HepG2 (cell line): ENCODE measurements around the gene FGA. TPM values are rescaled to one million over a fixed set of nuclear protein-coding genes. Genes with fewer than 3 reads are reported as not detected.

Experiments
- ATAC-seq: fragments of 200-7000 bp; cut with Tn5 transposase; 3 replicates; pipeline ENCODE4 v1.9.1; 2020; ENCODE audit warnings: mild to moderate bottlenecking, moderate library complexity
- BruUV-seq: library from RNA; stranded (reverse); fragments of 400-500 nt; replicated peaks from 2 replicates; lab custom pipeline; 2021; lab: Mats Ljungman, UMichigan
- CTCF ChIA-PET: fragments of 300-600 bp; formaldehyde crosslinking; extraction: SDS; loops from one replicate; lab custom pipeline; 2021; ENCODE audit warnings: low total read pairs, inconsistent platforms, low intra/inter-chr PET ratio; lab: Yijun Ruan, JAX
- POLR2A ChIA-PET: fragments of 350-600 bp; sonication (Branson Sonifier 250); formaldehyde crosslinking; loops from one replicate; lab custom pipeline; 2020; ENCODE audit warnings: antibody characterized with exemption, inconsistent platforms; lab: Yijun Ruan, JAX
- DNase-seq: peaks from one replicate; pipeline ENCODE4 v3.0.0-alpha.2; 2015; ENCODE audit warnings: low spot score
- FAIRE-seq: peaks from 3 replicates; lab custom pipeline; 2011; peaks lifted over from hg19 to GRCh38; lab: Jason Lieb, UNC
- H2AFZ ChIP-seq: one replicate; pipeline ENCODE4 v1.6.1; 2011; ENCODE audit warnings: low read length, inconsistent platforms
- H3K27ac ChIP-seq: fragments of 300-600 bp; 3 replicates; pipeline ENCODE4 v1.8.0; 2011; ENCODE audit warnings: mixed run types, mild to moderate bottlenecking, mixed read lengths, low read length, inconsistent platforms; ENCODE audit not compliant: insufficient read depth; ENCODE audit errors: extremely low read length
- H3K27me3 ChIP-seq, 2 experiments: fragments of 200-600 bp in 1 of 2; 2 replicates in 1 of 2; 3 replicates in 1 of 2; pipeline versions ENCODE4 v1.6.0 to v1.8.0; 2011; ENCODE audit warnings: low read length in 2 of 2, mild to moderate bottlenecking in 2 of 2, moderate library complexity in 2 of 2, inconsistent platforms in 1 of 2; ENCODE audit not compliant: insufficient read depth in 2 of 2, control insufficient read depth in 1 of 2
- H3K36me3 ChIP-seq, 2 experiments: fragments of 200-600 bp in 1 of 2; replicated peaks in 1 of 2; 2 replicates in 1 of 2; 3 replicates in 1 of 2; pipeline versions ENCODE4 v1.5.1 to v1.8.0; 2011; ENCODE audit warnings: low read length in 2 of 2, inconsistent platforms in 1 of 2; ENCODE audit not compliant: insufficient read depth in 2 of 2, control insufficient read depth in 1 of 2
- H3K4me1 ChIP-seq: 2 replicates; pipeline ENCODE4 v1.5.1; 2012; ENCODE audit warnings: low read length, inconsistent platforms; ENCODE audit not compliant: insufficient read depth
- H3K4me2 ChIP-seq: 2 replicates; pipeline ENCODE4 v1.6.0; 2011; ENCODE audit warnings: low read depth, low read length, inconsistent platforms
- H3K4me3 ChIP-seq, 3 experiments: fragments of 200-600 bp in 1 of 3; sonication (generic), shearing (Covaris generic) in 1 of 3; replicated peaks in 1 of 3; 2 replicates each; pipeline ENCODE4 v1.5.1; 2011 to 2016; ENCODE audit warnings: low read length in 3 of 3, inconsistent platforms in 2 of 3, low read depth in 2 of 3, mild to moderate bottlenecking in 2 of 3, control low read depth in 1 of 3, mixed read lengths in 1 of 3; ENCODE audit not compliant: insufficient read depth in 1 of 3
- H3K79me2 ChIP-seq: one replicate; pipeline ENCODE4 v1.6.1; 2011; ENCODE audit warnings: low read length, inconsistent platforms; ENCODE audit not compliant: insufficient read depth
- H3K9ac ChIP-seq: 2 replicates; pipeline ENCODE4 v1.6.0; 2011; ENCODE audit warnings: mild to moderate bottlenecking, low read depth, low read length, inconsistent platforms; ENCODE audit not compliant: insufficient read depth
- H3K9me3 ChIP-seq: 2 replicates; pipeline ENCODE4 v1.5.1; 2012; ENCODE audit warnings: mild to moderate bottlenecking, low read length
- H4K20me1 ChIP-seq: 2 replicates; pipeline ENCODE4 v1.6.0; 2011; ENCODE audit warnings: inconsistent platforms, mild to moderate bottlenecking, low read length, moderate library complexity; ENCODE audit not compliant: insufficient read depth
- FOSL2 ChIP-seq: sonication (generic); formaldehyde crosslinking; IDR thresholded peaks from 2 replicates; pipeline ENCODE4 v1.4.0; 2020; ENCODE audit warnings: missing genetic modification reagents
- HIC2 ChIP-seq: sonication (generic); formaldehyde crosslinking; IDR thresholded peaks from 2 replicates; pipeline ENCODE4 v1.9.0; 2022; ENCODE audit warnings: low read depth, missing genetic modification reagents
- NCOA5 ChIP-seq: sonication (generic); formaldehyde crosslinking; IDR thresholded peaks from 2 replicates; pipeline ENCODE4 v1.4.0; 2020; ENCODE audit warnings: missing genetic modification reagents
- RCOR2 ChIP-seq: IDR thresholded peaks from 2 replicates; pipeline ENCODE4 v1.6.1; 2016; ENCODE audit warnings: missing biosample characterization, missing genetic modification reagents
- SNAPC5 ChIP-seq: sonication (generic); formaldehyde crosslinking; IDR thresholded peaks from 2 replicates; pipeline ENCODE4 v1.8.1; 2023; ENCODE audit warnings: mild to moderate bottlenecking, missing genetic modification reagents, borderline replicate concordance
- ZNF432 ChIP-seq: sonication (generic); formaldehyde crosslinking; IDR thresholded peaks from 2 replicates; pipeline ENCODE4 v1.5.0; 2020; ENCODE audit warnings: missing genetic modification reagents, mild to moderate bottlenecking, borderline replicate concordance
- ZNF564 ChIP-seq: sonication (generic); formaldehyde crosslinking; IDR thresholded peaks from 2 replicates; pipeline ENCODE4 v1.8.1; 2023; ENCODE audit warnings: mild to moderate bottlenecking, missing genetic modification reagents
- ZNF790 ChIP-seq: sonication (generic); formaldehyde crosslinking; IDR thresholded peaks from 2 replicates; pipeline ENCODE4 v1.8.0; 2022; ENCODE audit warnings: missing genetic modification reagents, mild to moderate bottlenecking, borderline replicate concordance
- in situ Hi-C: cut with HindIII; loops from 2 replicates; pipeline ENCODE4 v1.10.0; 2017; ENCODE audit warnings: low pct_unique_long_range_greater_than_20kb; ENCODE audit not compliant: extremely low pct_ligation_motif_present
- intact Hi-C: fragments of 100-400 bp; cut with micrococcal nuclease; formaldehyde crosslinking; loops from one replicate; pipeline ENCODE4 v1.10.0; 2022; ENCODE audit not compliant: unreplicated experiment
- polyA plus RNA-seq, 8 experiments: library from polyadenylated mRNA; depleted of rRNA in 3 of 8; stranded (reverse) in 7 of 8; unstranded in 1 of 8; fragments of >200 nt; fragmentation: Illumina TruSeq in 4 of 8; extraction: Trizol in 4 of 8; gene quantifications; 2 replicates each; pipeline versions ENCODE4 v1.2.1 to v1.2.3, GENCODE V29; 2011 to 2016; ENCODE audit warnings: low read depth in 4 of 8, missing spikeins in 1 of 8, mixed read lengths in 1 of 8; ENCODE audit not compliant: insufficient read depth in 1 of 8
- total RNA-seq, 5 experiments: library from RNA; depleted of rRNA; stranded (reverse); fragments of >200 nt; fragmentation: Illumina TruSeq; extraction: Trizol; gene quantifications; 2 replicates each; pipeline ENCODE4 v1.2.3, GENCODE V29; 2016; ENCODE audit warnings: low read depth in 1 of 5

Gene FGA
- total and polyA plus RNA-seq, 2 of the 13 experiments (the other 11 are each of a cell fraction or from before 2014, with no cell fraction given): 640 to 1,523 TPM

DNA sequence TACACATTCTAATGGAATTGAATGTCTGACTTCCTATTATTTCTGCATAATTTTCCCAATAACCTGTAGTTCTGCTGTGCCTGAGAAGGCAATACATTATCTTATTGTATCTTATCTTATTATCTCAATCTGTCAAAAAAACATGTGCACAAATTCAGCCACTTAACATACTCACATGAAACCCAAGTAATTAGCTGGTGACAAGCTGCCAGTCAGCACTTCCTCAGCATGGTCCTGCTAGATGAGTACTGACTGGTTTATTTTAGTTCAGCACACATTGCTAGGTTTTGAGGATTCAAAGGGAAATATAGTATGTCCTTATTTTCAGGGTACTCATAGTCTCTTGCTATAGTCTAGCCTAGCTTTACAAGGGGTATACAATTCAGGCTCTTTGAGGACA lies 39.8 kb upstream of the FGA start:
- Histone ChIP-seq H3K4me1 (peaks cover 14% of the 10 kb centered on the region), H3K9me3 (no peaks in the 10 kb centered on the region), H3K27ac (no peak overlapping the region), H2AFZ (no peak overlapping the region), H3K36me3 (no peaks in the 10 kb centered on the region), H4K20me1 (no peaks in the 10 kb centered on the region), H3K4me3 (no peak overlapping the region), H3K27me3 (peaks cover 0 to 29% of the 10 kb centered on the region in 2 experiments; a peak in 4 of 5 replicates), H3K4me2 (no peak overlapping the region), H3K9ac (no peak overlapping the region), H3K79me2 (no peaks in the 10 kb centered on the region)
- no peak for TF ChIP-seq ZNF432 (CRISPR knock-in tag)
- TF ChIP-seq FOSL2 (CRISPR knock-in tag): no peak
- TF ChIP-seq ZNF790: no peak
- TF ChIP-seq HIC2 (CRISPR knock-in tag): no peak
- TF ChIP-seq SNAPC5: no peak
- TF ChIP-seq ZNF564 (CRISPR knock-in tag): no peak
- TF ChIP-seq RCOR2: no peak
- TF ChIP-seq NCOA5 (CRISPR knock-in tag): no peak
- DNase-seq (no peak), FAIRE-seq (no peak), ATAC-seq (no peak)
- CTCF ChIA-PET: no interaction called here
- intact Hi-C loops (no loop called here), in situ Hi-C loops (loop anchor here (25.0 kb wide), 2 partner anchors 307 to 732 kb away; no protein-coding TSS in a partner anchor)
- no TSS peak for BruUV-seq
- POLR2A ChIA-PET: no interaction called here
